Measurements from ENCODE around the gene COL10A1.

Gene COL10A1

DNA sequence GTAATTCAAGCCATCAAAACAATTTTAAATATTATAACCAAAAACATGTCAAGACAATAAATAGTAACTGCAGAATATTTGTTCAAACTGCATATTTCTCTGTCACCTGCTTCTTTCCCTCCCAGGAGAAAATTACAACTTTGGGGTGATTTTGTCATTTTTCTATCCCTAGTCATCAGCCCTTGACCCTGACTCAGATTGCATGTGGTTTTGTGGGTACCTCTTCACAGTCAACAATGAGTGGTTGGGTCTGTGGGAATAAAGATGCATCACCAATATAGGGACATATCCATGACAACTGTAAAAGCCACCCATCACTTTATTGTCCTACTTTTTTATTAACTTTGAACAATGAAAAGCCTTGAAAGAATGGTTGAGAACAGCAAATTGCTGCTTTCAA is 7.3 kb downstream of the COL10A1 start:
- TF ChIP-seq POLR2AphosphoS5 (IDR thresholded peaks at IDR 0.05; ENCODE audit: low read depth, low read length) (no peak), TAF1 (IDR thresholded peaks at IDR 0.05; ENCODE audit: borderline replicate concordance, low read depth, low read length) (no peak), POLR2A (IDR thresholded peaks at IDR 0.05; ENCODE audit: low read depth, low read length) (no peak)
- no peak for FAIRE-seq
- no peak for DNase-seq (ENCODE audit: insufficient read length)

DNA sequence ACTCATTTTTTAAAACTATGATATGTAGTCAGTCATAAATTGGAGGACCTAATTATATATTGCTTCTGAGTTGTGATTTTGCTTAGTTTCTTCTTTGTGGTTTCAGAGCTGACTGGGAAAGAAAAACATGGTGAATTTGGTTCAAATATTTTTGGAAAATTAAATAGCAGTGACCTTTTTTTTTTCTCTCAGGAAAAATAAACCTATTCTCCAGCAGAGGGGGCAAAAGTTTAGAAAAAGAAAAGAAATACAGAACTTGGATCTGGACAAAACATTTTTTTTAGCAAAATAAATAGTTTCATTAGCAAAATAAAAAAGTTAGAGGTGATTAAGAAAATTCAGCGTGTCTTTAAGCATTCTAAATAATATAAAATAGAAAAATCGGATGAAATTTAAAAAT is 10.2 kb downstream of the COL10A1 start:
- FAIRE-seq (no peak), DNase-seq (ENCODE audit: insufficient read length) (no peak)
- no peak for TF ChIP-seq POLR2A (IDR thresholded peaks at IDR 0.05; ENCODE audit: low read depth, low read length)
- TF ChIP-seq POLR2AphosphoS5 (IDR thresholded peaks at IDR 0.05; ENCODE audit: low read depth, low read length): no peak
- no peak for TF ChIP-seq TAF1 (IDR thresholded peaks at IDR 0.05; ENCODE audit: borderline replicate concordance, low read depth, low read length)

DNA sequence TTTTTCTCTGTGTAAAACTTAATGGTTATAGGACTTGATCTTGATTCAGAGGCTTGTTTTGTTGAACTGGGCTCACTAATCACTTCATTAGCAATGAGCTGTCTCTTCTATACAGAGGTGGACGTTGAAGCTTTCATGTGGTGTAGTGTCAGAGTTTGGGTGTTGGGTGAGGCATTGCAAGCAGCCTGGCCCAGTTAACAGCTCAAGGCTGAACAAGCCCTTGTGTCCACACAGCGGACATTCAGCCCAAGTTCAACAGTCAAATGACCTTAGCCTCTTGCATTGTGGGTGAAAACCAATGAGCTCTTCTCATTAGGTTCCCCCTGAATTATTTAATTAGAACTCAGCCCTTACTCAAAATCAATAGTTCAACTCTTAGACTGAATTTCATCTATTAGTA is 12.5 kb downstream of the COL10A1 start:
- no peak for FAIRE-seq
- TF ChIP-seq TAF1 (IDR thresholded peaks at IDR 0.05; ENCODE audit: borderline replicate concordance, low read depth, low read length) (no peak), POLR2AphosphoS5 (IDR thresholded peaks at IDR 0.05; ENCODE audit: low read depth, low read length) (no peak), POLR2A (IDR thresholded peaks at IDR 0.05; ENCODE audit: low read depth, low read length) (no peak)
- DNase-seq (ENCODE audit: insufficient read length): no peak

DNA sequence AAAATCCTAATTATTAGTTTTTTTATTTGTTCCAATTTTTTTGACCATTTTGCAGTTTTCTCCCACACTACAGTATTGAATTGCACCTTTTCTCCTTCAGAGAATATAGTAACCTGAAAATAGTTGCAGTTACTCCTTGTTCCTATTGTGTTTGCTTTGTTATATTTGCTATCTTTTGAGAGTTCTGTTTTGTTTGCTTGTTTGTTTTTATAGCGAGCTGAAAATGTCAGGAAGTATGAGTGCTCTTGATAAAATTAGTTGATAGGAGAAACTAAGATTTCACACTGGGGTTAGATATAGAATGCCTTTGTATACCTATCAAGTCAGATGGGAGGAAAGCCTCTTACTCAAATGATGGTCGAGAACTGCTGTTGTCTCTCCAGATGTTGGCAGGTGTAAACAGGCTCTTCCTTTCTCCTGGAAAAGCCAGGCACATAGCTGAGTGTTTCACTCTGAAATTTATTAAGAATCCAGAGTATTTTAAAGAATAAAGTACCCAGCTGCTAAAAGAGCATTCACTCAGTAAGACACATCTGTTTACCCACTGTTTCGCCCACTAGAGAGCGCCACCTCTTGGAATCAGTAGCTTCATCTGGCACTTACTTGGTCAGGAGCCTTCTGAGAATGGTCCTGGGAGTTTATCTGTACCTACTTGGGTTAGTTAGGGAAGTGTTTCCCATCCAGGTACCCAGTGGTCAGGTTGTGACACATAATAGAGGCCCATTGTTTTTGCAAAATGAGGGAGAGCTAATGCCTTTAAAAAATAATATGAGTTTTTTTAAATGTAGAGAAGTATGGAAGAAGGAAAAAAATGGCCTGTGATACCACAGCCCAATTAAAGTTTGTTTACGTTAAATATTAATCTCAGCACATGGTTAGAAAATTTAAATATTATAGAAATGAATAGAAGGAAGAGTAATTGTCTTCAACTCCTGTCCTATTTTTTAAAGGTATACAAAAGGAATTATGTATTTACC is 14.1 kb downstream of the COL10A1 start:
- DNase-seq (ENCODE audit: insufficient read length): no peak
- FAIRE-seq: peak; percentile 42
- TF ChIP-seq POLR2A (IDR thresholded peaks at IDR 0.05; ENCODE audit: low read depth, low read length) (no peak), TAF1 (IDR thresholded peaks at IDR 0.05; ENCODE audit: borderline replicate concordance, low read depth, low read length) (no peak), POLR2AphosphoS5 (IDR thresholded peaks at IDR 0.05; ENCODE audit: low read depth, low read length) (no peak)

DNA sequence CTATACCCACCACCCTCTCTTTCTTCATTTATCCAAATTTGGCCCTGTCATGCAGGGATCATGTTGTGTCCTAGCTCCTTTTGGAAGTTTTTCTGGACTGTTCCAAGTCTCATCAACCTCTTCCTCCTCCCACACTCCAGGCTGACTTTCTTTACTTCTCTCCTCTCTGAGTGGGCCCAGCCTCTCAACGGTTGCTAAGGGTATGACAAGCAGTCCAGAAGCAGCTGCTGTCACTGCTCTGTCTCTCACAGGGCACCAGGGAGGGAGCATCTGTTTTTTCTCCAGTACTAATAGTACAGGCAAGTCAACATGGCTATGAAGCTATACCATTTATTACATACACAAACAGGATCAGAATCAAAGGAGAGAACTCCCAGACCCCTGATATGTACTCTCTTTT is 17.1 kb downstream of the COL10A1 start:
- FAIRE-seq (no peak), DNase-seq (ENCODE audit: insufficient read length) (no peak)
- no peak for TF ChIP-seq POLR2AphosphoS5 (IDR thresholded peaks at IDR 0.05; ENCODE audit: low read depth, low read length)
- no peak for TF ChIP-seq POLR2A (IDR thresholded peaks at IDR 0.05; ENCODE audit: low read depth, low read length)
- no peak for TF ChIP-seq TAF1 (IDR thresholded peaks at IDR 0.05; ENCODE audit: borderline replicate concordance, low read depth, low read length)

DNA sequence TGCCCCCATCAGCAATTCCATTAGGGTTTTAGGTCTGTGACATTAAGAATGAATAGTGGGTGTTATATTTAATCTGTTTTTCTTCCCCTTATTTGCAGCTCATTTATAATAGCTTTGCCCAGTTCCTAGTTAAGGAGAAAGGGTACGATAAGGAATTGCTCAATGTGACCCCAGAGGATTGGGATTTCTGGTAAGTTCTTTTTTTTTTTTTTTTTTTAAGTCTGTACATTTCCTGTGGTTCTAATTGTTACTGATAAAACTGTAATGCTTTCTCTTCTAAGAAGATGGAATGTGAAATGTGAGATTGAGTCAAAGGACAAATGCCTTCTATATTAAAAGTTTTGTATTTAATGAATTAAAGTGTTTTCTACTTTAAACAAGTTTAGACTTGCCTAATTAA is 19.8 kb downstream of the COL10A1 start:
- no peak for TF ChIP-seq TAF1 (IDR thresholded peaks at IDR 0.05; ENCODE audit: borderline replicate concordance, low read depth, low read length)
- TF ChIP-seq POLR2AphosphoS5 (IDR thresholded peaks at IDR 0.05; ENCODE audit: low read depth, low read length): no peak
- TF ChIP-seq POLR2A (IDR thresholded peaks at IDR 0.05; ENCODE audit: low read depth, low read length): no peak
- FAIRE-seq: no peak
- DNase-seq (ENCODE audit: insufficient read length): no peak

DNA sequence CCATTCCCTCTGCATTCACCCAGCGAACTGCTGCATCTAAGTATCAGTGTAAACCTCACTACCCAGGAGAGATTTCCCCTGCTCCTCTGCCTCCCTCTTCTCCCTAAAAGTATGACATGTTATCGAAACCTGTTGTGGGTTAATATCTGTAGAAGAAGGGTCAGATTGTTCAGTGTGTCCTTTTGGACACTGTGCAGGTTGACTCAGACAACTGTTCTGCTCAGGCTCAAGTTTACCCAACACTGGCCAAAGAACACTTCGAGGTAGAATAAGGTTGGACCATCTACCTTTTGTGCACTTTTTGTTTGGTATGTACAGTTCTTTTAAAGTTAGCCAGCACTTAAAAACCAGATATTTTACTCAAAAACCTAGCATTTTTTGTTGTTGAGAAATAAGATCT is 20.7 kb downstream of the COL10A1 start:
- FAIRE-seq: no peak
- TF ChIP-seq POLR2A (IDR thresholded peaks at IDR 0.05; ENCODE audit: low read depth, low read length) (no peak), TAF1 (IDR thresholded peaks at IDR 0.05; ENCODE audit: borderline replicate concordance, low read depth, low read length) (no peak), POLR2AphosphoS5 (IDR thresholded peaks at IDR 0.05; ENCODE audit: low read depth, low read length) (no peak)

DNA sequence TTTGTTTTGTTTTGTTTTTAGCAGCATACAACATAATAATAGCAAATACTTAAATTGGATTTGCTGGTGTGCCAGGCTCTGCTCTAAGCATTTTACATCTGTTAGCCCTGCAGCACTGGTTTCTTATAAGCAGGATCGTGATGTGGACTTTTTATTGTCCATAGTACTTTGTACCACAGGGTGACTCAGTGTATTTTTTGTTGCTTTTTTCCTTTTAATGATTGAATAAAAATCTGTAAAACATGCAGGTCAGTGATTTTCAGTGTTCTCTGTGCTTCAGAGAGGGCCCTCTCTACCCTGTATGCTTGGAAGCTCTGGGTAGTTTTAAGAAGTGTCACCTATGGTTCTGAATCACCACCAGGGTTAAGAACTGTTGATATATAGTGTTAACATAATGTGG is 21.3 kb downstream of the COL10A1 start:
- TF ChIP-seq POLR2A (IDR thresholded peaks at IDR 0.05; ENCODE audit: low read depth, low read length) (no peak), POLR2AphosphoS5 (IDR thresholded peaks at IDR 0.05; ENCODE audit: low read depth, low read length) (no peak), TAF1 (IDR thresholded peaks at IDR 0.05; ENCODE audit: borderline replicate concordance, low read depth, low read length) (no peak)
- no peak for DNase-seq (ENCODE audit: insufficient read length)
- no peak for FAIRE-seq

More for the DNA sequence above, 20.7 kb downstream of the COL10A1 start:
- DNase-seq (ENCODE audit: insufficient read length): no peak

DNA sequence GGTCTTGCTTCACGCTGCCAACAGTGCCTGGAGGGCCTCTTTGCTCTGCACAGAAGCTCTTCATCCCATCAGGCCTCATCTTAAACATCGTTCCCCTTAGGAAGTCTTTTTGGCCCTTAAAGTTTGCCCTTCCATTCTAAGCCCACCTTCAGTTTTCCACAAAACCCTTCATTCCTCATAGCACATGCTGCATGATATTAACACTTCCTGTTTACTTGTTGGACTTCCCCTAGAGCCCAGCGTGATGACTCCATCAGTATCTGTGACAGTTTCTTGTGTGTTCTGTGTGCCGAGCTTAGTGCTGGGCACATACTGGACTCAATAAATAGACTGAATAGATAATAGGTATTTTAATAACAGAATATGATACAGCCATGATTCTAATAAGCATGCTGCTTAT is 23.1 kb downstream of the COL10A1 start:
- FAIRE-seq: peak; percentile 61
- no peak for TF ChIP-seq TAF1 (IDR thresholded peaks at IDR 0.05; ENCODE audit: borderline replicate concordance, low read depth, low read length)
- no peak for TF ChIP-seq POLR2AphosphoS5 (IDR thresholded peaks at IDR 0.05; ENCODE audit: low read depth, low read length)
- TF ChIP-seq POLR2A (IDR thresholded peaks at IDR 0.05; ENCODE audit: low read depth, low read length): no peak
- DNase-seq (ENCODE audit: insufficient read length): no peak

DNA sequence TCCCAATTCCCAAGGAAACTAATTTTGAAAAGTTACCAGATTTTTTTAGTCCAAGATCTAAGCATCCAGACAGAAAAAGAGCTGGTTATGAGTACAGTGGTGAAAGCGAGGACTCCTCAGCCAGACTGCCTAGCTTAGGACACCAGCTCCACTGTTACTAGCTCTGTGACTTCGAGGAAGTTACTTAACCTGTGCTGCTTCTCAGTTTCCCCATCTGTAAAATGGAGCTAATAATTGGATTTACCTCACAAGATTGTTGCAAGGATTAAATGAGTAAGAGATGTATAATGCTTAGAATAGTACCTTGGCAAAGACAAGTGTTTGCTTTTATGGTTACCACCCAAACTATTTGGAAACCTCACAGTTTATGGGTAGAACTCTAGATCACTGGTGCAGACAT is 24.1 kb downstream of the COL10A1 start:
- DNase-seq (ENCODE audit: insufficient read length) (no peak), FAIRE-seq (peak; percentile 21)
- no peak for TF ChIP-seq TAF1 (IDR thresholded peaks at IDR 0.05; ENCODE audit: borderline replicate concordance, low read depth, low read length)
- TF ChIP-seq POLR2AphosphoS5 (IDR thresholded peaks at IDR 0.05; ENCODE audit: low read depth, low read length): no peak
- TF ChIP-seq POLR2A (IDR thresholded peaks at IDR 0.05; ENCODE audit: low read depth, low read length): no peak

DNA sequence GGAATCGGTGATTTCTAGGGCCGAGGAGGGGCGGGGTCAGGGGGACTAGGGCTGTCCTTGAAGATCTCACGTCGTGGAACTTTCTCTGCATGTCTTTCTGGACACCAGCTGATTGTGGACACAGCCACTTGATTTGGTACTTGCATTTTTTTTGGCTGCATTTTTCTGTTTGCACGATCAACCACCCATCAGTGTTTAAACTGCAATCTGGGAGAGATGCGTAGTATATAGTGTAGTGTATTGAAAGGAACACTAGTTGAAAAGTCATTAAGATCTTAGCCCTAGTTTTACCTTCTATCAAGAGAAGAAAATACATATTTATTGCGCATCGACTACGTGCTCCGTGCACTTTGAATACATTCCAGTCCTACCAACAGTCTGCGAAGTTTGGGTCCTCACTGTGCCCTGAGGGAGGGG is 24.6 kb downstream of the COL10A1 start:
- FAIRE-seq (no peak), DNase-seq (ENCODE audit: insufficient read length) (no peak)
- no peak for TF ChIP-seq POLR2AphosphoS5 (IDR thresholded peaks at IDR 0.05; ENCODE audit: low read depth, low read length)
- no peak for TF ChIP-seq POLR2A (IDR thresholded peaks at IDR 0.05; ENCODE audit: low read depth, low read length)
- TF ChIP-seq TAF1 (IDR thresholded peaks at IDR 0.05; ENCODE audit: borderline replicate concordance, low read depth, low read length): no peak

All from GM12892 (cell line).